Gastrocnemius medialis (tissue), 4 donors: ENCODE results near the gene PRDM16. TPM values are rescaled to one million over a fixed set of nuclear protein-coding genes. Genes with fewer than 3 reads are reported as not detected.
"Not testable (repeated sequence)": the region's sequence is repeated elsewhere in the genome, so short reads cannot be mapped to it uniquely, and the experiment has no call there.

Source experiments
- ATAC-seq, 2 donors: fragments of 150-250 bp; one replicate each; pipeline ENCODE4 v1.9.1; 2016
- DNase-seq, 2 donors: peaks; one replicate each; pipeline ENCODE4 v3.0.0-alpha.2; 2019
- H3K27ac ChIP-seq, 4 donors: fragments of 200-600 bp; sonication (generic); 1 replicate in 1 of 4; 2 replicates in 3 of 4; pipeline ENCODE4 v1.5.1; 2016 to 2018; ENCODE audit warnings: mild to moderate bottlenecking in 2 of 4, moderate library complexity in 1 of 4
- H3K27me3 ChIP-seq, 3 donors: fragments of 200-600 bp; sonication (generic) in 2 of 3; 1 replicate in 1 of 3; 2 replicates in 2 of 3; pipeline versions ENCODE4 v1.5.1 to v1.6.0; 2016 to 2019; ENCODE audit warnings: mild to moderate bottlenecking in 1 of 3, moderate library complexity in 1 of 3
- H3K36me3 ChIP-seq, 2 donors: fragments of 200-600 bp; sonication (generic) in 1 of 2; one replicate each; pipeline ENCODE4 v1.5.1; 2017 to 2018
- H3K4me1 ChIP-seq, 2 donors: fragments of 200-600 bp; sonication (generic) in 1 of 2; one replicate each; pipeline ENCODE4 v1.5.1; 2016 to 2017; ENCODE audit warnings: mild to moderate bottlenecking in 2 of 2
- H3K4me3 ChIP-seq, 4 donors: fragments of 200-600 bp; sonication (generic) in 3 of 4; 1 replicate in 1 of 4; 2 replicates in 3 of 4; pipeline ENCODE4 v1.5.1; 2016 to 2019; ENCODE audit warnings: mild to moderate bottlenecking in 2 of 4
- H3K9me3 ChIP-seq, 3 donors: fragments of 200-600 bp; sonication (generic) in 2 of 3; 1 replicate in 1 of 3; 2 replicates in 2 of 3; pipeline ENCODE4 v1.5.1; 2016 to 2019
- POLR2A ChIP-seq, 2 donors: fragments of 450-650 bp; IDR thresholded peaks; one replicate each; pipeline ENCODE4 v1.6.1; 2017; ENCODE audit warnings: antibody characterized with exemption in 2 of 2, mild to moderate bottlenecking in 2 of 2, moderate library complexity in 2 of 2
- in situ Hi-C, 4 donors: fragments of 200-750 bp; cut with MboI; loops; one replicate each; pipeline versions ENCODE4 v1.15.0 to v1.8.0; 2017; ENCODE audit warnings: low sequenced_read_pairs in 4 of 4
- intact Hi-C: fragments of 100-400 bp; cut with DNase I; formaldehyde crosslinking; loops from one replicate; pipeline ENCODE4 v1.15.1; 2023; ENCODE audit warnings: low total_unique reads
- total RNA-seq, 4 donors: library from RNA; depleted of rRNA; stranded (reverse); fragments of >200 nt; gene quantifications; one replicate each; pipeline versions ENCODE4 v1.1.0 to v1.2.3, GENCODE V29; 2016
- TF ChIP-seq, protein P1 (sequence below), 5 experiments: fragments of 450-650 bp in 3 of 5; fragments of 200-600 bp in 2 of 5; sonication (generic) in 2 of 5; IDR thresholded peaks in 4 of 5; conservative IDR thresholded peaks in 1 of 5; 1 replicate in 4 of 5; 2 replicates in 1 of 5; pipeline ENCODE4 v1.5.1; 2016 to 2019; ENCODE audit warnings: antibody characterized with exemption in 5 of 5, mild to moderate bottlenecking in 3 of 5, moderate library complexity in 3 of 5

The PRDM16 gene
- total RNA-seq, 4 donors from 2014 or later, result 0.03 to 0.19 (median 0.17) TPM

DNA sequence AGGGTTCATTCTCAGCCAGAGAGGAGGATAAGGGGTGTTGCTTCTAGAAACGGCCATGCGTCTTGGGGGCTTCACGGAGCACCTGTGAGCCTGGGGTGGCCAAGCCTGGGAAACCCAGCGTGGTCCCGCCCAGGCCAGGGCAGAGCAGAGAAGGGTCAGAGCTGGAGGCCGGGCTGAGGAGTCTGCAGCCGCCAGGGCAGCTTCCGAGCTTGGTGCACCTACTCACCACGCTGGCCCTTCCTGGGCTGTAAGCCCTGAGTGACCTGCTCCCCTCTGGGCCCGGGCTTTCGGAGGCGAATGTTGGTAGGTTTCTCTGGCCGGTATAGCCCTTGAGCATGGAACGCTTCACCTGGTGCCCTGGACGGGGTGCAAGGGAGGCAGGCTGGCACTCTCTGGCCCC lies 215.7 kb downstream of the PRDM16 start:
- in situ Hi-C loops, result loop anchor here in 1 of 4 donors (25.0 kb wide), 1 partner anchor 272 kb away; the partner anchor contains the start of gene ACTRT2
- Histone ChIP-seq H3K9me3 (no peaks in the 10 kb centered on the region), H3K4me3 (no peak overlapping the region), H3K27ac (no peak overlapping the region), H3K4me1 (no peaks in the 10 kb centered on the region), H3K27me3 (peaks cover 8 to 32% (median 26%) of the 10 kb centered on the region in 3 donors), H3K36me3 (no peaks in the 10 kb centered on the region)
- intact Hi-C loops, result loop anchor here (1.0 to 10.0 kb wide), 3 partner anchors 140 to 272 kb away; partner anchors contain the start of gene PRDM16
- TF ChIP-seq, protein P1, sequence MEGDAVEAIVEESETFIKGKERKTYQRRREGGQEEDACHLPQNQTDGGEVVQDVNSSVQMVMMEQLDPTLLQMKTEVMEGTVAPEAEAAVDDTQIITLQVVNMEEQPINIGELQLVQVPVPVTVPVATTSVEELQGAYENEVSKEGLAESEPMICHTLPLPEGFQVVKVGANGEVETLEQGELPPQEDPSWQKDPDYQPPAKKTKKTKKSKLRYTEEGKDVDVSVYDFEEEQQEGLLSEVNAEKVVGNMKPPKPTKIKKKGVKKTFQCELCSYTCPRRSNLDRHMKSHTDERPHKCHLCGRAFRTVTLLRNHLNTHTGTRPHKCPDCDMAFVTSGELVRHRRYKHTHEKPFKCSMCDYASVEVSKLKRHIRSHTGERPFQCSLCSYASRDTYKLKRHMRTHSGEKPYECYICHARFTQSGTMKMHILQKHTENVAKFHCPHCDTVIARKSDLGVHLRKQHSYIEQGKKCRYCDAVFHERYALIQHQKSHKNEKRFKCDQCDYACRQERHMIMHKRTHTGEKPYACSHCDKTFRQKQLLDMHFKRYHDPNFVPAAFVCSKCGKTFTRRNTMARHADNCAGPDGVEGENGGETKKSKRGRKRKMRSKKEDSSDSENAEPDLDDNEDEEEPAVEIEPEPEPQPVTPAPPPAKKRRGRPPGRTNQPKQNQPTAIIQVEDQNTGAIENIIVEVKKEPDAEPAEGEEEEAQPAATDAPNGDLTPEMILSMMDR (IDR thresholded peaks at IDR 0.05 in 4 of 5, conservative IDR thresholded peaks at IDR 0.05 in 1 of 5), result no peak
- TF ChIP-seq POLR2A (IDR thresholded peaks at IDR 0.05), result no peak
- DNase-seq (no peak), ATAC-seq (no peak)

DNA sequence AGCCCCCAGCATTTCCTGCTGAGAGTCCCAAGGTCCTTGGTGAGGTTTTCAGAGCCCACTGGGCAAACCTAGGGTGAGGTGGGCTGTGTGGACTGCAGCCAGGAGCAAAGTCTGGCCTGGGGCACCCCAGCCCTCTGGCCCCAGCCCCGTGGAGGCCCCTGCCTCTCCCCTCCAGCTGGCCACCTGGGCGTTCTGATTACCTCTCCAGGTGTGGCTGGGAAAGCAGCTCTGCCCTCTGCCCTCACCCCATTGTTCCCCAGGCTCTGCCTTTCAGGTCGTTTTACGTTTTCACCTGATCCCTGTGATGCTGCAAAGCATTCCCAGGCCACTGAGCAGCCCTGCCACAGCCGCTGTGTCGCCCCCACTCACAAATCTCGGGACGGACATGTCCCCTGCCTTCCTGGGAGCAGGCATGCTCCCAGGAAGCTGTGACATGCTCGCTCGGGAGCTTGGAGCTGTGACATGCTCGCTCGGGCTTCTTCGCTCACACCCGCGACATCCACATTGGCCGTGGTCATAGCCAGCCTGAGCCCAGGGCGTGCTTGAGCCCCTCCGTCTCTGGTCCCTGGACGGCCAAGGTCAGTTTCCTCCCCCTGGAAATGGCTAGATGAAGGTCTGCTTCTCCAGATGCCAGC lies 216.2 kb downstream of the PRDM16 start:
- in situ Hi-C loops, result loop anchor here in 1 of 4 donors (25.0 kb wide), 1 partner anchor 273 kb away; the partner anchor contains the start of gene ACTRT2
- H3K36me3 ChIP-seq, result no peaks in the 10 kb centered on the region
- TF ChIP-seq POLR2A (IDR thresholded peaks at IDR 0.05), result no peak
- no peaks in the 10 kb centered on the region for H3K4me1 ChIP-seq
- H3K4me3 ChIP-seq, result no peak overlapping the region
- no peak for DNase-seq
- no peak overlapping the region for H3K27ac ChIP-seq
- H3K27me3 ChIP-seq, result peaks cover 4 to 34% (median 26%) of the 10 kb centered on the region in 3 donors
- H3K9me3 ChIP-seq, result no peaks in the 10 kb centered on the region
- no peak for ATAC-seq
- intact Hi-C loops, result loop anchor here (10.0 kb wide), 1 partner anchor 140 kb away; no protein-coding TSS in a partner anchor

- not testable (repeated sequence) for DNase-seq, ATAC-seq, H3K4me1 ChIP-seq, H3K9me3 ChIP-seq, H3K27ac ChIP-seq, H3K4me3 ChIP-seq, H3K36me3 ChIP-seq
- intact Hi-C loops, result loop anchor here (10.0 kb wide), 1 partner anchor 138 kb away; no protein-coding TSS in a partner anchor
- in situ Hi-C loops, result loop anchor here in 1 of 4 donors (25.0 kb wide), 1 partner anchor 275 kb away; the partner anchor contains the start of gene ACTRT2
- peaks cover 8 to 33% (median 20%) of the 10 kb centered on the region in 3 donors for H3K27me3 ChIP-seq
These were observed 218.1 kb downstream of the PRDM16 start for GRCh38 chr1:3287095-3287494.

- intact Hi-C loops, result loop anchor here (10.0 kb wide), 1 partner anchor 137 kb away; no protein-coding TSS in a partner anchor
- Histone ChIP-seq H3K9me3 (no peaks in the 10 kb centered on the region), H3K4me1 (no peaks in the 10 kb centered on the region), H3K36me3 (no peaks in the 10 kb centered on the region), H3K27ac (no peak overlapping the region), H3K4me3 (no peak overlapping the region), H3K27me3 (peaks cover 8 to 27% (median 14%) of the 10 kb centered on the region in 3 donors)
- in situ Hi-C loops, result loop anchor here in 1 of 4 donors (25.0 kb wide), 1 partner anchor 275 kb away; the partner anchor contains the start of gene ACTRT2
- ATAC-seq, result no peak
- DNase-seq, result no peak
- TF ChIP-seq, protein P1 (IDR thresholded peaks at IDR 0.05 in 4 of 5, conservative IDR thresholded peaks at IDR 0.05 in 1 of 5), result no peak
- no peak for TF ChIP-seq POLR2A (IDR thresholded peaks at IDR 0.05)
These were observed 218.7 kb downstream of the PRDM16 start for GRCh38 chr1:3287656-3288160.

DNA sequence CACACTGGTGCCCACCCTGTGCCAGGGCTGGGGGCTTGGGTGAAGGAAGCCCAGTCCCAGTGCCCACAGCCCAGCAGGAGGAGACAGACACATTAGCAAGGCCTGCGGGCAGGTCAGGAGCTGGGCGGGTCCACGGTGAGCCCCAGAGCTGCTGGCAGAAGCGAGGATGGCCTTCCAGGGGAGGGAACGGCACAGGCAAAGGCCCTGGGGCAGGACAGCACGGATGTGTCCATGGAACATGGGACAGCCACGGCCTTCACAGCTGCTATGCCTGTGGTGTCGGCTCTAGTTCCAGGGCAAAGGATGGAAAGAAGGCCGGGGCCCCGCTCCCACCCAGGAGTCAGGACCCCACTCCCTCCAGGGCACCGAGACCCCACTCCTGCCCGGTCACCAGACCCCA lies 220.5 kb downstream of the PRDM16 start:
- no peaks in the 10 kb centered on the region for H3K9me3 ChIP-seq
- ATAC-seq (no peak), DNase-seq (no peak)
- in situ Hi-C loops, result loop anchor here in 1 of 4 donors (25.0 kb wide), 1 partner anchor 277 kb away; the partner anchor contains the start of gene ACTRT2
- no peaks in the 10 kb centered on the region for H3K4me1 ChIP-seq
- intact Hi-C loops, result loop anchor here (10.0 kb wide), 1 partner anchor 135 kb away; no protein-coding TSS in a partner anchor
- TF ChIP-seq, protein P1 (IDR thresholded peaks at IDR 0.05 in 4 of 5, conservative IDR thresholded peaks at IDR 0.05 in 1 of 5), result no peak
- TF ChIP-seq POLR2A (IDR thresholded peaks at IDR 0.05), result no peak
- H3K27ac ChIP-seq, result no peak overlapping the region
- no peak overlapping the region for H3K4me3 ChIP-seq
- H3K36me3 ChIP-seq, result no peaks in the 10 kb centered on the region
- H3K27me3 ChIP-seq, result peaks cover 5 to 14% (median 8%) of the 10 kb centered on the region in 3 donors
